Upper lobe of left lung (tissue), 6 donors: ENCODE measurements around the gene RSBN1L. TPM values are rescaled to one million over a fixed set of nuclear protein-coding genes. Genes with fewer than 3 reads are reported as not detected.
"Not testable (repeated sequence)": the region's sequence is repeated elsewhere in the genome, so short reads cannot be mapped to it uniquely, and the experiment has no call there.

Experiments used
- ATAC-seq, 2 donors: fragments of 200-7000 bp; cut with Tn5 transposase; one replicate each; pipeline ENCODE4 v1.9.1; 2022; ENCODE audit warnings: mild to moderate bottlenecking in 2 of 2, moderate library complexity in 2 of 2; ENCODE audit not compliant: low FRiP score in 2 of 2
- DNase-seq, 2 donors: peaks; one replicate each; pipeline ENCODE4 v3.0.0-alpha.2; 2019 to 2020
- H3K27ac ChIP-seq, 4 donors: fragments of 200-600 bp; sonication (generic); one replicate each; pipeline ENCODE4 v1.5.1; 2016 to 2019
- H3K27me3 ChIP-seq, 4 donors: fragments of 200-600 bp; sonication (generic); one replicate each; pipeline ENCODE4 v1.5.1; 2017 to 2019
- H3K36me3 ChIP-seq, 4 donors: fragments of 200-600 bp; sonication (generic); one replicate each; pipeline ENCODE4 v1.5.1; 2016 to 2019
- H3K4me1 ChIP-seq, 4 donors: fragments of 200-600 bp; sonication (generic); one replicate each; pipeline ENCODE4 v1.5.1; 2018 to 2019
- H3K4me3 ChIP-seq, 4 donors: fragments of 200-600 bp; sonication (generic); one replicate each; pipeline ENCODE4 v1.5.1; 2017 to 2019; ENCODE audit warnings: mild to moderate bottlenecking in 2 of 4, moderate library complexity in 1 of 4
- H3K9me3 ChIP-seq, 4 donors: fragments of 200-600 bp; sonication (generic); one replicate each; pipeline ENCODE4 v1.5.1; 2018 to 2019
- EP300 ChIP-seq, 4 donors: sonication (generic); formaldehyde crosslinking; IDR thresholded peaks; one replicate each; pipeline ENCODE4 v1.5.1; 2017; ENCODE audit warnings: antibody characterized with exemption in 4 of 4, control low read depth in 2 of 4
- POLR2A ChIP-seq, 4 donors: fragments of 450-650 bp; IDR thresholded peaks; one replicate each; pipeline ENCODE4 v1.5.1; 2016 to 2017; ENCODE audit warnings: antibody characterized with exemption in 4 of 4, mild to moderate bottlenecking in 2 of 4
- POLR2AphosphoS5 ChIP-seq, 2 donors: sonication (generic); formaldehyde crosslinking; IDR thresholded peaks; one replicate each; pipeline ENCODE4 v1.5.1; 2017; ENCODE audit warnings: antibody characterized with exemption in 2 of 2
- WGBS, 2 donors: methylation state at CpG; one replicate each; pipeline ENCODE4 v1.1.5; 2017 to 2018; 5-methylcytosine and 5-hydroxymethylcytosine counted together
- total RNA-seq, 6 donors: library from RNA; depleted of rRNA in 4 of 6; stranded (reverse); fragments of >200 nt in 4 of 6; gene quantifications; one replicate each; pipeline versions ENCODE4 v1.1.0 to v1.2.1, GENCODE V29; 2016 to 2021
- TF ChIP-seq, protein P1 (sequence below), 6 experiments: fragments of 450-650 bp in 4 of 6; fragments of 200-600 bp in 2 of 6; sonication (generic) in 2 of 6; IDR thresholded peaks; one replicate each; pipeline ENCODE4 v1.5.1; 2016 to 2019; ENCODE audit warnings: antibody characterized with exemption in 6 of 6
- donor health status: DM: no; HTN: no; CAD: no; lungs with moderate emphysema.
- donor health status: DM: no; HTN: yes; CAD: no; lungs with severe emphysema.

The RSBN1L gene
- total RNA-seq, 6 donors from 2014 or later, result 15.1 to 43.7 (median 20.5) TPM

DNA sequence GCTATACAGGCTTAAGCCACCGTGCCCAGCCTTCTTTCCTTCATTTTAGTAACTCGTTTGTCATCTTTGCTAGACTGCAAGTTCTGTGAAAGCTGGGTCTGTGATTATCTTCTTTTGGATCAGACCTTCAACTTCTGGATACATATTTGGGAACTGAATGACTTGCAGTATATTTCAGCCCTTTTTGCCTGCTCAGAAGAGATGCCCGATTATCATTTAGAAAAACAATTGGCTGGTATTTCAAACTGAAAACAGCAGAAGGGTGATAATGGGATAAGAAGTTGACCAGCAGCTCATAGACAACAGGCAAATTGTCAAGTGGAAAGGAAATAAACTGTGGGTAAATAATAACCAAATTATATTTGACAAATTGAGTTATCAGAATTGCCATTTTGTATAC lies 14.6 kb downstream of the RSBN1L start:
- TF ChIP-seq EP300 (IDR thresholded peaks at IDR 0.05) (no peak), POLR2AphosphoS5 (IDR thresholded peaks at IDR 0.05) (no peak), POLR2A (IDR thresholded peaks at IDR 0.05) (no peak)
- TF ChIP-seq, protein P1, sequence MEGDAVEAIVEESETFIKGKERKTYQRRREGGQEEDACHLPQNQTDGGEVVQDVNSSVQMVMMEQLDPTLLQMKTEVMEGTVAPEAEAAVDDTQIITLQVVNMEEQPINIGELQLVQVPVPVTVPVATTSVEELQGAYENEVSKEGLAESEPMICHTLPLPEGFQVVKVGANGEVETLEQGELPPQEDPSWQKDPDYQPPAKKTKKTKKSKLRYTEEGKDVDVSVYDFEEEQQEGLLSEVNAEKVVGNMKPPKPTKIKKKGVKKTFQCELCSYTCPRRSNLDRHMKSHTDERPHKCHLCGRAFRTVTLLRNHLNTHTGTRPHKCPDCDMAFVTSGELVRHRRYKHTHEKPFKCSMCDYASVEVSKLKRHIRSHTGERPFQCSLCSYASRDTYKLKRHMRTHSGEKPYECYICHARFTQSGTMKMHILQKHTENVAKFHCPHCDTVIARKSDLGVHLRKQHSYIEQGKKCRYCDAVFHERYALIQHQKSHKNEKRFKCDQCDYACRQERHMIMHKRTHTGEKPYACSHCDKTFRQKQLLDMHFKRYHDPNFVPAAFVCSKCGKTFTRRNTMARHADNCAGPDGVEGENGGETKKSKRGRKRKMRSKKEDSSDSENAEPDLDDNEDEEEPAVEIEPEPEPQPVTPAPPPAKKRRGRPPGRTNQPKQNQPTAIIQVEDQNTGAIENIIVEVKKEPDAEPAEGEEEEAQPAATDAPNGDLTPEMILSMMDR (IDR thresholded peaks at IDR 0.05), result no peak
- H3K27ac ChIP-seq, result no peak overlapping the region
- no peak overlapping the region for H3K4me3 ChIP-seq
- DNase-seq (no peak), ATAC-seq (no peak)
- H3K9me3 ChIP-seq, result no peaks in the 10 kb centered on the region
- peaks cover 0 to 6% (median 2%) of the 10 kb centered on the region in 4 donors for H3K36me3 ChIP-seq
- WGBS, 2 donors, result 85 to 92% methylated on average over 3 of the region's 3 CpGs
- peaks cover 0 to 11% (median 5%) of the 10 kb centered on the region in 4 donors for H3K4me1 ChIP-seq
- no peaks in the 10 kb centered on the region for H3K27me3 ChIP-seq

DNA sequence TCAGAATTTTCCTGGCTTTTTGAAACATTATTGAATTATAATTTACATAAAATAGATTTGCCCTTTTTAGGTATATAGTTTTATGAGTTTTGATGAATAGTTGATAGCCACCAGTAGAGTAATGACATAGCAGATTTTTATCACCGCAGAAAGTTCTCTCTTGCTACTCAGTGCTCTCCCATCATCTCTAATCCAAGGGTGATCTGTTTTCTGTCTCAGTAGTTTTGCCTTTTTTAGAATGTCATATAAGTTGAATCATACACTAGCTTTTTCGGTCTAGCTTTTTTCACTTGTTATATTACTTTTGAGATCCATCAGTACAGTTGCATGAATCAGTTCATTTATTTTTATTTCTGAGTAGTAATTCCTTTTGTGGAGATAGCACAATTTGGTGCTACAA lies 17.9 kb downstream of the RSBN1L start:
- H3K27me3 ChIP-seq, result no peaks in the 10 kb centered on the region
- WGBS, 2 donors, result 80 to 88% methylated on average over 2 of the region's 2 CpGs
- no peak overlapping the region for H3K27ac ChIP-seq
- H3K36me3 ChIP-seq, result no peaks in the 10 kb centered on the region
- H3K4me1 ChIP-seq, result peaks cover 0 to 11% (median 5%) of the 10 kb centered on the region in 4 donors
- H3K9me3 ChIP-seq, result no peaks in the 10 kb centered on the region
- H3K4me3 ChIP-seq, result no peak overlapping the region
- DNase-seq, result no peak
- no peak for ATAC-seq
- no peak for TF ChIP-seq POLR2AphosphoS5 (IDR thresholded peaks at IDR 0.05)
- TF ChIP-seq, protein P1 (IDR thresholded peaks at IDR 0.05), result no peak
- TF ChIP-seq EP300 (IDR thresholded peaks at IDR 0.05), result no peak
- TF ChIP-seq POLR2A (IDR thresholded peaks at IDR 0.05), result no peak

DNA sequence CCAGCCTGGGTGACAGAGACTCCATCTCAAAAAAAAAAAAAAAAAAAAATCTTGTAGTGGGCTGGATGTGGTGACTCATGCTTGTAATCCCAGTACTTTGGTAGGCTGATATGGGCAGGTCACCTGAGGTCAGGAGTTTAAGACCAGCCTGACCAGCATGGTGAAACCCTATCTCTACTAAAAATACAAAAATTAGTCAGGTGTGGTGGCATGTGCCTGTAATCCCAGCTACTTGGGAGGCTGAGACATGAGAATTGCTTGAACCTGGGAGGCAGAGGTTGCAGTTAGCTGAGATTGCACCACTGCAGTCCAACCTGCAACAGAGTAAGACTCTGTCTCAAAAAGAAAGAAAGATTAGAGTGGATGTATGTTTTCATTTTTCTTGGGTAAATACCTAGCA lies 18.7 kb downstream of the RSBN1L start:
- not testable (repeated sequence) for ATAC-seq, H3K27ac ChIP-seq, H3K36me3 ChIP-seq, H3K9me3 ChIP-seq, DNase-seq, H3K27me3 ChIP-seq, H3K4me3 ChIP-seq
- H3K4me1 ChIP-seq, result peaks cover 0 to 17% (median 2%) of the 10 kb centered on the region in 4 donors

DNA sequence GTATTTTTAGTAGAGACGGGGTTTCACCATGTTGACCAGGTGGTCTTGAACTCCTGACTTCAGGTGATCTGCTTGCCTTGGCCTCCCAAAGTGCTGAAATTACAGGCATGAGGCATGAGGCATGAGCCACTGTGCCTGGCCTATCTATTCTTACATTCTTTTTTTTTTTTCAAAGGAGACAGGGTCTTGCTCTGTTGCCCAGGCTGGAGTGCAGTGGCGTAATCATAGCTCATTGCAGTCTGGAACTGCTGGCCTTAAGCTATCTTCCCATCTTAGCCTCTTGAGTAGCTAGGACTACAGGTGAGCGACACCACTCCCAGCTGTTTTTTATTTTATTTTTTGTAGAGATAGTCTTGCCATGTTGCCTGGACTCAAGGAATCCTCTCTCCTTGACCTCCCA lies 20.5 kb downstream of the RSBN1L start:
- DNase-seq (no peak), ATAC-seq (no peak)
- WGBS, 2 donors, result 96 to 100% methylated on average over 3 of the region's 3 CpGs
- no peaks in the 10 kb centered on the region for H3K9me3 ChIP-seq
- H3K4me3 ChIP-seq, result no peak overlapping the region
- TF ChIP-seq POLR2AphosphoS5 (IDR thresholded peaks at IDR 0.05), result no peak
- TF ChIP-seq POLR2A (IDR thresholded peaks at IDR 0.05), result no peak
- no peak for TF ChIP-seq EP300 (IDR thresholded peaks at IDR 0.05)
- TF ChIP-seq, protein P1 (IDR thresholded peaks at IDR 0.05), result no peak
- no peak overlapping the region for H3K27ac ChIP-seq
- H3K36me3 ChIP-seq, result no peaks in the 10 kb centered on the region
- peaks cover 0 to 24% (median 4%) of the 10 kb centered on the region in 4 donors for H3K4me1 ChIP-seq
- H3K27me3 ChIP-seq, result no peaks in the 10 kb centered on the region

DNA sequence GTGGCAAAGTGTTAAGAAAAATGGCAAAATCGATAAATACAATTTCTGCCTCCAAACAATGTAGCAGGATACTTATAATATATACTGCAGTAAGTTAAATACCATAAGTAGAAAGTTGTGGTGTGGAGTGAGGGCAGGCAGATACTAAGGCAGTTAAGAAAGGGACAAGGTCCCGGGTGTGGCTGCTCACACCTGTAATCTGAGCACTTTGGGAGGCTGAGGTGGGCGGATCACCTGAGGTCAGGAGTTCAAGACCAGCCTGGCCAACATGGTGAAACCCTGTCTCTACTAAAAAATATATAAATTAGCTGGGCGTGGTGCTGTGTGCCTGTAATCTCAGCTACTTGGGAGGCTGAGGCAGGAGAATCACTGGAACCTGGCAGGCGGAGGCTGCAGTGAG lies 21.3 kb downstream of the RSBN1L start:
- H3K4me1 ChIP-seq, result peaks cover 0 to 32% (median 6%) of the 10 kb centered on the region in 4 donors
- H3K27ac ChIP-seq, ATAC-seq, H3K9me3 ChIP-seq, H3K4me3 ChIP-seq, H3K27me3 ChIP-seq, H3K36me3 ChIP-seq, DNase-seq: not testable (repeated sequence)
- WGBS, 2 donors, result 92 to 97% methylated on average over 5 of the region's 5 CpGs

DNA sequence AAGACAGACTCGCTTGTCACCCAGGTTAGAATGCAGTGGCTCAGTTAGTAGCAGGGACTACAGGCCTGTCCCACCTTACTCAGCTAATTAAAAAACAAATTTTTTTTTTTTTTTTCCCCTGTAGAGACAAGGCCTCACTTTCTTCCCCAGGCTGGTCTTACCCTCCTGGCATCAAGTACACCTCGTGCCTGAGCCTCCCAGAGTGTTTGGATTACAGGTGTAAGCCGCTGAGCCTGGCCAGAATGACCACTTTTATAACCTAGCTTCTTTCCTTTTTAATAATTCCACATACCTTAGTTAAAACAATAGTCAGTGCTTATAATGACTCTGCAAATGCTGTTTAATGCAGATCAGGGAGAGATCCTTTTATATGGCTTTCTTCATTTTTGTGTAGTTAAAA lies 31.3 kb downstream of the RSBN1L start:
- H3K4me3 ChIP-seq, result no peak overlapping the region
- no peaks in the 10 kb centered on the region for H3K27me3 ChIP-seq
- 59 to 64% methylated on average over 3 of the region's 3 CpGs for WGBS, 2 donors
- H3K27ac ChIP-seq, result peak overlapping the region in 3 of 4 donors; percentile 54 to 66 (median 59)
- H3K36me3 ChIP-seq, result no peaks in the 10 kb centered on the region
- TF ChIP-seq POLR2A (IDR thresholded peaks at IDR 0.05), result no peak
- H3K9me3 ChIP-seq, result no peaks in the 10 kb centered on the region
- H3K4me1 ChIP-seq, result peaks cover 22 to 69% (median 31%) of the 10 kb centered on the region in 4 donors
- ATAC-seq (peak in 1 of 2 donors; percentile 31), DNase-seq (peak in 1 of 2 donors; percentile 48)
